Panc1 (cell line): ENCODE data around the gene TK2. TPM values are rescaled to one million over a fixed set of nuclear protein-coding genes. Genes with fewer than 3 reads are reported as not detected.

Source experiments
- ATAC-seq: fragments of 200-7000 bp; cut with Tn5 transposase; 2 replicates; pipeline ENCODE4 v1.9.1; 2020; ENCODE audit warnings: mild to moderate bottlenecking, moderate library complexity
- BruUV-seq: library from RNA; stranded (reverse); fragments of 400-500 nt; replicated peaks from 2 replicates; lab custom pipeline; 2021; lab: Mats Ljungman, UMichigan
- CTCF ChIA-PET: fragments of 300-600 bp; sonication (Branson Sonifier 250); formaldehyde crosslinking; loops from one replicate; lab custom pipeline; 2022; ENCODE audit warnings: antibody characterized with exemption; lab: Charles Lee
- POLR2A ChIA-PET: fragments of 300-600 bp; sonication (Branson Sonifier 250); formaldehyde crosslinking; loops from one replicate; lab custom pipeline; 2022; ENCODE audit warnings: antibody characterized with exemption; lab: Charles Lee
- DNase-seq: peaks from one replicate; pipeline ENCODE4 v3.0.0-alpha.2; 2010; ENCODE audit warnings: low read depth, low spot score
- H3K27ac ChIP-seq: 2 replicates; pipeline ENCODE4 v1.5.1; 2011; ENCODE audit warnings: mild to moderate bottlenecking, low read length, inconsistent platforms
- H3K27me3 ChIP-seq: fragments of 200-500 bp; sonication (Bioruptor generic); 2 replicates; pipeline ENCODE4 v1.6.0; 2014; ENCODE audit warnings: low read length, inconsistent platforms; ENCODE audit not compliant: control insufficient read depth, insufficient read depth
- H3K36me3 ChIP-seq: fragments of 200-500 bp; sonication (Bioruptor generic); 2 replicates; pipeline ENCODE4 v1.5.1; 2014; ENCODE audit warnings: inconsistent platforms, mild to moderate bottlenecking, low read length, moderate library complexity; ENCODE audit not compliant: control insufficient read depth, insufficient read depth
- H3K4me1 ChIP-seq: 2 replicates; pipeline ENCODE4 v1.5.1; 2011; ENCODE audit warnings: inconsistent platforms, mild to moderate bottlenecking, low read length, moderate library complexity; ENCODE audit not compliant: control insufficient read depth, insufficient read depth
- H3K4me3 ChIP-seq, 2 experiments: 2 replicates each; pipeline ENCODE4 v1.5.1; 2011 to 2012; ENCODE audit warnings: low read depth in 2 of 2, low read length in 2 of 2, mild to moderate bottlenecking in 2 of 2, inconsistent platforms in 1 of 2, moderate library complexity in 1 of 2
- H3K9me3 ChIP-seq: fragments of 200-500 bp; sonication (Bioruptor generic); 2 replicates; pipeline ENCODE4 v1.5.1; 2014; ENCODE audit warnings: low read depth, mild to moderate bottlenecking, inconsistent platforms, low read length, moderate library complexity; ENCODE audit not compliant: control insufficient read depth, insufficient read depth
- POLR2AphosphoS5 ChIP-seq: IDR thresholded peaks from 2 replicates; pipeline ENCODE4 v1.6.1; 2012; ENCODE audit warnings: mild to moderate bottlenecking, low read depth, low read length, moderate library complexity
- REST ChIP-seq, 2 experiments: IDR thresholded peaks; 2 replicates each; pipeline ENCODE4 v1.6.1; 2011 to 2012; ENCODE audit warnings: low read depth in 2 of 2, control low read depth in 1 of 2, low read length in 1 of 2, mild to moderate bottlenecking in 1 of 2, moderate library complexity in 1 of 2; ENCODE audit not compliant: insufficient read depth in 1 of 2
- SIN3A ChIP-seq: IDR thresholded peaks from 2 replicates; pipeline ENCODE4 v1.6.1; 2012; ENCODE audit warnings: low read depth, mild to moderate bottlenecking, low read length, moderate library complexity, borderline replicate concordance; ENCODE audit not compliant: insufficient read depth
- TCF7L2 ChIP-seq: IDR thresholded peaks from 2 replicates; pipeline ENCODE4 v1.6.1; 2011; ENCODE audit warnings: mild to moderate bottlenecking, low read depth, low read length, inconsistent platforms
- in situ Hi-C: cut with HindIII; loops from 2 replicates; pipeline ENCODE4 v1.10.0; 2016; ENCODE audit warnings: low sequenced_read_pairs, low pct_unique_long_range_greater_than_20kb
- intact Hi-C: fragments of 100-400 bp; cut with micrococcal nuclease; formaldehyde crosslinking; loops from one replicate; pipeline ENCODE4 v1.10.0; 2022; ENCODE audit not compliant: unreplicated experiment
- total RNA-seq: library from RNA; stranded (reverse); gene quantifications from one replicate; pipeline ENCODE4 v1.2.1, GENCODE V29; 2021; ENCODE audit not compliant: unreplicated experiment
- TF ChIP-seq, protein P1 (sequence below): fragments of 450-650 bp; IDR thresholded peaks from 2 replicates; pipeline ENCODE4 v1.5.1; 2017; ENCODE audit warnings: mild to moderate bottlenecking

Gene TK2
- total RNA-seq, 1 experiment from 2014 or later = 17.1 TPM

DNA sequence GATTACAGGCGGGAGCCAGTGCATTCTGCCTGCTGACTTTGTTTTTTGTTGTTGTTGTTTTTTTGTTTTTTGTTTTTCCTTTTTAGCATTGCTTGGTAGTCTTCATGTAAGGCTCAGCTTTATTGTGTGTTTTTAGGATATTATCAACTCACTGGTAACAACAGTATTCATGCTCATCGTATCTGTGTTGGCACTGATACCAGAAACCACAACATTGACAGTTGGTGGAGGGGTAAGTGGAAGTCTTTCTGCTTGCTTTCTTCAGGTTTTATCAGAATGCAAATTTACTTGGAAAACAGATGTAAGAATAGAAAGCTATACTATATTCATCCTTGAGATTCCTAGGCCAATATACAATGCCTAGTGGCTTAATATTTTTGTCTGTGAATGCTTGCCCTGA is 13.1 kb upstream of the TK2 start:
- ChIA-PET CTCF (interaction anchor here (2.6 kb wide), 1 partner anchor 46 kb away, joined by 11 read pairs; no protein-coding TSS in a partner anchor), POLR2A (interaction anchor here (1.4 kb wide), 1 partner anchor 11 kb away, joined by 4 read pairs; the partner anchor contains the start of gene CKLF)
- Histone ChIP-seq H3K27me3 (no peaks in the 10 kb centered on the region), H3K4me1 (no peaks in the 10 kb centered on the region), H3K36me3 (peaks cover 12% of the 10 kb centered on the region), H3K4me3 (no peak overlapping the region), H3K9me3 (no peaks in the 10 kb centered on the region), H3K27ac (no peak overlapping the region)
- no TSS peak for BruUV-seq
- in situ Hi-C loops = no loop called here
- TF ChIP-seq REST (IDR thresholded peaks at IDR 0.05; ENCODE audit: insufficient read depth in 1 of 2, low read depth in 2 of 2, low read length in 1 of 2) = no peak
- no peak for TF ChIP-seq SIN3A
- TF ChIP-seq, protein P1, sequence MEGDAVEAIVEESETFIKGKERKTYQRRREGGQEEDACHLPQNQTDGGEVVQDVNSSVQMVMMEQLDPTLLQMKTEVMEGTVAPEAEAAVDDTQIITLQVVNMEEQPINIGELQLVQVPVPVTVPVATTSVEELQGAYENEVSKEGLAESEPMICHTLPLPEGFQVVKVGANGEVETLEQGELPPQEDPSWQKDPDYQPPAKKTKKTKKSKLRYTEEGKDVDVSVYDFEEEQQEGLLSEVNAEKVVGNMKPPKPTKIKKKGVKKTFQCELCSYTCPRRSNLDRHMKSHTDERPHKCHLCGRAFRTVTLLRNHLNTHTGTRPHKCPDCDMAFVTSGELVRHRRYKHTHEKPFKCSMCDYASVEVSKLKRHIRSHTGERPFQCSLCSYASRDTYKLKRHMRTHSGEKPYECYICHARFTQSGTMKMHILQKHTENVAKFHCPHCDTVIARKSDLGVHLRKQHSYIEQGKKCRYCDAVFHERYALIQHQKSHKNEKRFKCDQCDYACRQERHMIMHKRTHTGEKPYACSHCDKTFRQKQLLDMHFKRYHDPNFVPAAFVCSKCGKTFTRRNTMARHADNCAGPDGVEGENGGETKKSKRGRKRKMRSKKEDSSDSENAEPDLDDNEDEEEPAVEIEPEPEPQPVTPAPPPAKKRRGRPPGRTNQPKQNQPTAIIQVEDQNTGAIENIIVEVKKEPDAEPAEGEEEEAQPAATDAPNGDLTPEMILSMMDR = no peak
- no peak for TF ChIP-seq TCF7L2
- TF ChIP-seq POLR2AphosphoS5 = no peak
- no peak for DNase-seq
- intact Hi-C loops = no loop called here
- ATAC-seq = no peak

DNA sequence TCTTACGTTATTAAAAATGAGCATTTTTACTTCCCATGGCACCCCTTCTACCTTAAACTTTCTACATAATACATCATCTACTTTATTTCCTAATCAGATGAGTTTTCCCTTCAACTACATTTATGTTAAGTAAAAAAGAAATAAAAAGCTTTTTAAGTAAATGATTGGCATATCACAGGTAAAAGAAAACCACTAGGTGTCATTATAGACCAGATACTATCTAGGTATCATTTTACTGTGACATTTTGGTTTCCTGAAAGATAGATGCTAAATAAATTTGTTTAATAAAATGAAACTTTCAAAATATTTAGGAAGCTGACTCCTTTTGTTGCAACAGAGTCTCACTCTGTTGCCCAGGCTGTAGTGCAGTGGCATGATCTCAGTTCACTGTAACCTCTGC is 12.5 kb upstream of the TK2 start:
- Histone ChIP-seq H3K27ac (no peak overlapping the region), H3K27me3 (no peaks in the 10 kb centered on the region), H3K4me3 (no peak overlapping the region), H3K36me3 (peaks cover 12% of the 10 kb centered on the region), H3K4me1 (no peaks in the 10 kb centered on the region), H3K9me3 (no peaks in the 10 kb centered on the region)
- BruUV-seq = no TSS peak
- in situ Hi-C loops = no loop called here
- DNase-seq (no peak), ATAC-seq (no peak)
- intact Hi-C loops = no loop called here
- no peak for TF ChIP-seq TCF7L2
- TF ChIP-seq, protein P1 = peak; percentile 7; the same call in 1 of the 2 replicates
- ChIA-PET CTCF (interaction anchor here (2.6 kb wide), 1 partner anchor 46 kb away, joined by 11 read pairs; no protein-coding TSS in a partner anchor), POLR2A (interaction anchor here (1.4 kb wide), 1 partner anchor 10 kb away, joined by 4 read pairs; the partner anchor contains the start of gene CKLF)
